ENCODE results near the gene HSFX3.
"Not testable (repeated sequence)": the region's sequence is repeated elsewhere in the genome, so short reads cannot be mapped to it uniquely, and the experiment has no call there.

Gene HSFX3

GRCh38 chrX:149517308-149517707 is 32.4 kb downstream of the HSFX3 start:
- DNase-seq (ENCODE audit: low spot score), result no peak

DNA sequence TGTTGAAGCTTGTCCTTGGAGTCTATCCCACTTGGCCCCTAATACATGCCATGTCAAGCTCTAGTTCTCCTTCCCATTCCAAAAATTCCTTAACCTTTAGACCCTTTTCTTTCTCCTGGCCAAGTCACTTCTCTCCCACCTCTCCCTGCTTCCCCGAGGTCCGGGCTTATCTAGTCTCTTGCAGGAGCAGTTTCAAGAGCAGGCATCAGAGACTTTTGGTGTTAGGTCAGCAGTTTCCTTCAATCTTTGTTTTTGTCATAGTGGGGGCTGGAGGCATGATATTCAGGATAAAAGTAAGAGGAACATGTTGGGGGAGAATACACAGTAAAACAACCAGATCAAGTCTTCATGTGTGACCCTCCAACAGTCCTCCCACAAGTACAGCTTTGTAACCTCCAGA is 33.1 kb downstream of the HSFX3 start:
- no peak for DNase-seq (ENCODE audit: low spot score)

- no peak for DNase-seq (ENCODE audit: low spot score)
Measured at GRCh38 chrX:149515954-149516602, 33.6 kb downstream of the HSFX3 start.

DNA sequence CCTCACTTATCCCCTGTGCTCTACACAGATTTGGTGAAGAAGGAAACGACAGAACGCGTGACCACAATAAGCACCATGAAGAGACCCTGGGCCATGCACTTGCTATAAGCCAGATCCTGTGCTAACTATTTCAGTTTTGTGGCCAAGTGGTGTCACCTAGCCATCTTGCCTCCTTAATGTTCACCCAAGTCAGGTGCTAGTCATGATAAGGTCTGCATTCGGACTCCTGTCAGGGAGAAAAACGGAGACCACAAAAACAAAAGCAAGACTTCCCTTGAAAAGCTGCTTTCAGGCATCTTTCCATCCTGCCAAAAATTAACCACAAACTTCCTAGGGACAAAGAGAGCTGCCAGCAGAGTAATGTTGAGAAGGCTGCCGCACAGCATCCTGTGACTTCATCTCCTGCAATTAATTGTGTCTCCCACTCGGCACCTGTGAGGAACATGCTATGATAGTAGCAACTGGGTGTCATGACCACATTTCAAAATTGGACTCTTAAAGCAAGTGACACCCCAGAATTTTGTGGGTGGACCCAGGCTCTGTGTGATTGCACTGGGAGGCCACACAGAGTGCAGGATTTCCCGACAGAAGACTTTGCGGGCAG is 35.8 kb downstream of the HSFX3 start:
- DNase-seq (ENCODE audit: low spot score), result no peak

- peak; percentile 65 for DNase-seq (ENCODE audit: low spot score)
Measured at GRCh38 chrX:149512225-149512885, 37.4 kb downstream of the HSFX3 start.

DNA sequence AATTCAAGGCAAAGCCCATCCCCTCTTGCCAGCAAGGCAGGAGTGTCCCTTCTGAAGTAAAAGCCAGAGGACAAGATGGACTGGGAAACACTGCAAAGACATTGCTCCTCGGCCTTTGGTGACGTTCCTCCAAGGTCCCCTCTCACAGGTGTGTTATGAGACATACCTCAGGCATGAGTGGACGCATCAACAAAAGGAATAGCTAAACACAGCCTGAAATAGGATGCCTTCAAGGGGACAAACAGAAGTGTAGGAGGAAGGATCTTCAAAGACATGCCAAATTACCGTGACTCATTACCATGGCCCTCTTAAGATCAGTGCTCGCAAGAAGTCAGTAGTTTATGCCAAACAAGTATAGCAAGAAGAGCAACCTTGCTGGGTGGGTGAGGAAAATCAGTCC is 38.6 kb downstream of the HSFX3 start:
- no peak for DNase-seq (ENCODE audit: low spot score)

DNA sequence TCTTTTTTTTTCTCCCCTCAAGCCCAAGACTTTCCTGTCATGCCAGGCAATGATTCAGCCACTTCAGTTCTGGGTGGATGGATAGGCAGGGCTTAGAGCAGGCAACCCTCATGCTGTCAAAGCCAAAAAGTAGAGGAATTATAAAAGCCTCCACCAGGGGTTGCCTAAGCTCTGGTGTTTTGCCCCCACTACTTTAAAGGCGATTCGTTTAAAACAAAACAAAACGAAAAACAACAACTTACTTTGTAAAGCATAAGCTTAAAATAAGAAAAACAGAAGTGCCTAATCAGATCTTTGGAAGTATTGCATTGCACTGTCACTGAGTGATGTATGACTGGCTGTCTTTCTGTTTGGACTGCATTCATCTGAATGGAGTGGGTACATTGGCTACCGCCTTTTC is 39.3 kb downstream of the HSFX3 start:
- DNase-seq (ENCODE audit: low spot score), result no peak

DNA sequence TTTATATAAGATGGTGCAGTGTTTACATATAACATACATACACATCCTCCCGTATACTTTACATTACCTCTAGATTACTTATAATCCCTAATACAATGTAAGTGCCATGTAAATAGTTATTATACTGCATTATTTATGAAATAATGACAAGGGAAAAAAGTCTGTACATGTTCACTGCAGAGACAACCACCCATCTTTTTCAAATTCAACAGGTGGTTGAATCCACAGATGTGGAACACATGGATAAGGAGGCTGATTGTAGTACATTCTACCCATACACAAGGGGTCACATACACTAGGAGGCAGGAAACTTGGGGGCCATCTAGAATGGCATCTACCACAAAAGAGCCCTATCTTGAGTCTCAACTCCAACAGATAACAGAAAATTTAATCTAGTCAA is 41.3 kb downstream of the HSFX3 start:
- DNase-seq (ENCODE audit: low spot score), result no peak

GRCh38 chrX:149506349-149506748 is 43.4 kb downstream of the HSFX3 start:
- no peak for DNase-seq (ENCODE audit: low spot score)

GRCh38 chrX:149505671-149506070 is 44.1 kb downstream of the HSFX3 start:
- no peak for DNase-seq (ENCODE audit: low spot score)

DNA sequence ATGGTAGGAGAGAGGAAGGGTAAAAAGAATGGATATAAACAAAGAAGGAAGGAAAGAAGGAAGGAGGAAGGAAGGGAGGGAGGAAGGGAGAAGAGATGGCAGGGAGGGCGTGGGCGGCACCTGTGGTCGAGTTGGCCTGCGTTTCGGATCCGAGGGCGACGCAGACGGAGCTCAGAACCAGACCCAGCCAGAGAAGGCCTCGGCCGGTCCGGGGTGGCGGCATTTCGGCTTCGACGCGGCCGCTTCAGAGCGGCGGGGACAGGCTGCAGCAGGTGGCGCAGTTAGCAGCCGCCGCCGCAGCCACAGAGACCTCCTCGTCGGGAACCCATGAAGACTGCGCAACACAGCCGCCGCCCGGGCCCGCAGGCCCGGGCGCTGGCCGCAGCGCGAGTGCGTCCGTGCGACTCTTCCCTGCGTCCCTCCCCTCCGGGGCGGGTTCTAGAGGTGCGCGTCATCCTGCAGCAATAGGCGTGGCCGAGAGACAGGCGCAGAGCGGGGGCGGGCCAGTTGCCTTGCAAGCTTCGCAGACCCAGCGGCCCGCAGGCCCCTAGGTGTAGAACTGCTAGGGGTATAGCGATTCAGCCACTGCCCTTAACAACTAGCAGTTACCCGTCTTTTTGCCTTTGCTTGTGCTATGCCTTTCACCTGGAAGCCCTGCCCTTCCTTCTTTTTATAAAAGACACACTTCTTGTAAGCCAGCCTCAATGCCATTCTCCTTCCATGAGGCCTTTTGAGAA is 44.6 kb downstream of the HSFX3 start, which contains the start of gene IDS:
Gene IDS (minus strand): TSS at position 392 of the 737 bp plus-strand sequence. CDS start 169 bp downstream, at position 223.
- DNase-seq (ENCODE audit: low spot score), result peak; percentile 84

DNA sequence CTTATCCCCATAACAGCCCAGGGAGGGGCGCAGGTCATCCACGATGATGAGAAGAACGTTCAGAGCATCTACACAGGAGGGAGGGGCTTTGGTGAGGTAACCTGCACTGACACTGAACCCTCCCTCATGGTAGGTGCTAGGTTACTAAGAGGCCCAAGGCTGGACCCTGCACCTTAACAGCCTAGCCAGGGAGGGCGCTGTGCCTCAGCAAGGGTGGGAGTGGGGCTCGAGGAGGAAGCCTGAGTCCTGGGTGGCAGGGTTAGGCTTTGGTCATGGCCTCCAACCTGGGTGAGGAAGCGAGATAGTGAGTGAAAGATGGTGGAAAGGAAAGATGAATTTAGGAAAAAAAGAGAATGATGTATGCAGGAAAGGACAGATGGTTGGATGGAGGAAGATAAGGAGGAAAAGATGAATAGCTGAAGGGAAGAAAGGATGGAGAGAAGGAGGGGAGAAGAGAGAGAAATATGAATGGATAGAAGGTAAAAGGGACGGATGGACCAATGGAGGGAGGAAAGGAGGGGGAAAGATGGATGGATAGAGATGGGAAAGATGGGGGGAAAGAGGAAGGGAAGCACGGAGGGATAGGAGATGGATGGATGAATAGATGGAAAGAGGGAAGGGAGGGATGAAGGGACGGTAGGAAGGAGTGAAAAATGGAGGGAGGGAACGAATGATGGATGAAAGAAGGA is 45.4 kb downstream of the HSFX3 start:
- peak; percentile 54 for DNase-seq (ENCODE audit: low spot score)

DNA sequence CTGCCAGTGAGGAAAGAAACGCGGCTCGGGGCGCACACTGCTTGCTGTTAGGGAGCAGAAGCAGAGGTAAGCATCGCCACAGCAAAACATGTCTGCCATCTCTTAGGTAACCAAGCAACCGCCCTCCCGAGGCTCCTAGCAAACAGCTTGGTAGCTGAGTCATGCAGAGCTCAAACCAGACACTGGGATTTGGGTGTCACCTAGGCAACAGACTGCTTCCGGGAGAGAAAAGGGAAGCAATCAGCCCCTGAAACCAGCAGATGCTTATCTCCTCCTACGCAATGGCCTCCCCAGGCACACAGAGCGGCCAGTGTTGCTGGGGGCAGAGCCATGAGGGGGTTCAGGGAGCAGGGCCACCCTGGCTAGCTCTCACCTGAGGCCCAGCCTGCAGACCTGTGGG is 46.3 kb downstream of the HSFX3 start:
- peak; percentile 53 for DNase-seq (ENCODE audit: low spot score)

DNA sequence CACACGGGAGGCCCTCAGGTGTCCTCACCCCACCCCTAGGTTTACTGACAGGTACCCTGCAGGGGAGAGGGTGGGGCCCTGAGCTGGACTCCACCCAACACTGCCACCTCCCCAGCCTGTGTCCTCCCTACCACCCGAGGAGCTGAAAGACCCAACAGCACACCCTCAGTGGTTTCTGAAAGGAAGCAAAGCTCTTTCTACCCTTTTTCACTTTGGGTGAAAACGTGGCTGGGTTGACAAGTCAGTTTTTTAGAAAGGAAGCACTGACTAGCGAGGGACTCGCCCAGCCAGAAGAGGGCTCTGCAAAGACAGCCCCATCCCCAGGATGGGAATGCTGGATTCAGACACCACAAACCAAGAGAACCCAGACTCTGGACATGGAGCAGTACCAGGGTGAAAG is 46.8 kb downstream of the HSFX3 start:
- DNase-seq (ENCODE audit: low spot score), result not testable (repeated sequence)

DNA sequence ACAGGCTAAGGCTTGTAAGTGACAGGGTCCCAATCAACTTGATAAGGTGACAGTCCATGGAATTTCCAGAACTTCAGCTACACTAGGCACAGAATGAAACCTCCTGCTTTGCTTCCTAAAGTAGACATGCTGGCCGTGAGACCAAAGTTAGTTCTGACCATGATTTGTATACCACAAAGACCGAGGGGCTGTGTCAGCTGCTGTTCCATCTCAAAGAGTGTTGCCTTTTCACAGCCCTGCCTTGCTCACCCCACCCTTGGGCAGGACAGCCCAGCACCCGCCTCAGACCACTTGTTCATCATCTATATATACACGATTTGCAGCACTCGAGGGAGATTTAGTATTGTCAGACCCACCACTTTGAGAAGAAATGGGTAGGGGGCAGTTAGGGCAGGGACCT is 50.0 kb downstream of the HSFX3 start:
- DNase-seq (ENCODE audit: low spot score), result no peak

- DNase-seq (ENCODE audit: low spot score), result no peak
Measured at GRCh38 chrX:149498767-149499166, 51.0 kb downstream of the HSFX3 start.

Measured in CD4-positive, alpha-beta T cell treated with Interleukin-6 at 100 ng/mL for 8 hours (primary cell).